Measurements from ENCODE around the gene CCBE1.
"Not testable (repeated sequence)": the region's sequence is repeated elsewhere in the genome, so short reads cannot be mapped to it uniquely, and the experiment has no call there.

The CCBE1 gene

DNA sequence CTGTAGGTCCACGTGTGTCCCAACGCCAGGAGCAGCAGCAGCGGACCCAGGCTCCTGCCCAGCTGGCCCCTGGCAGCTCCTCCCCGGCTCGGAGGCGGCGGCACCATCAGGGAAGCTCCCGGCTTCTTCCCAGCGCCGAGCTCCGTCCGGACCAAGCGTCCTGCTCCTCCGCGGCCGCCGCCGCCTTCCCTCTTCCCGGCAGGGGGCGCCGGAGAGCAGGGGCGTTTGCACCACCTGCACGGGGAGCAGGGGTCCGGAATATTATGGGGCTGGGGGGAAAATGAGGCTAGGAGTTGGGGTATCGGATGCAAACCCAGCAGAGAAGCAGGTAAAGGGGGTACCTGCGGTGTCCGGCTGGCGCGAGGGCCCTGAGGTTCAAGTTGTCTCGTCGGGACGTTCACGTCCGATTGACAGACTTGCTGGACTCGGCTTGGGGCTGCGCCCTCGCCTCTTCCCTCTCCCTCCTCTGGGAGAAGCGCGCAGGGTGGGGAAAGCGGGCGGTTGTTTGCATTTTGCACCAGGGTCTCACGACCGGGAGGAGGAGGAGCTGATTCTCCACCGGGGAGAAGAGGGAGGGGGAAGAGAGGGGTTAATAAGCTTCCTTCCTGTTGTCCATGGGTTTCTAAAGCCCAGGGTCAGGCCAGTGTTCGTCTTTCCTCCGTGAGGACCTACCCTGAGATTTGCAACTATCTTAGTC lies at the start of gene CCBE1:
CCBE1 (minus strand) TSS at position 188 of the 697 bp plus-strand sequence.
- Histone ChIP-seq H3K27me3 (replicated peaks; ENCODE audit: control insufficient read depth, insufficient read depth, low read length) (no peaks in the 10 kb centered on the region), H3K9ac (ENCODE audit: low read length) (peak within 1 kb of the TSS; percentile 95), H3K36me3 (ENCODE audit: control insufficient read depth, insufficient read depth, low read length, severe bottlenecking) (no peaks in the 10 kb centered on the region), H3K4me3 (ENCODE audit: low read length) (peak within 1 kb of the TSS; percentile 92), H3K9me3 (ENCODE audit: control insufficient read depth, low read length) (no peaks in the 10 kb centered on the region), H3K4me1 (ENCODE audit: control insufficient read depth, insufficient read depth, low read length) (peaks cover 5% of the 10 kb centered on the region)
- DNase-seq (ENCODE audit: low read depth) = peak; percentile 87

DNA sequence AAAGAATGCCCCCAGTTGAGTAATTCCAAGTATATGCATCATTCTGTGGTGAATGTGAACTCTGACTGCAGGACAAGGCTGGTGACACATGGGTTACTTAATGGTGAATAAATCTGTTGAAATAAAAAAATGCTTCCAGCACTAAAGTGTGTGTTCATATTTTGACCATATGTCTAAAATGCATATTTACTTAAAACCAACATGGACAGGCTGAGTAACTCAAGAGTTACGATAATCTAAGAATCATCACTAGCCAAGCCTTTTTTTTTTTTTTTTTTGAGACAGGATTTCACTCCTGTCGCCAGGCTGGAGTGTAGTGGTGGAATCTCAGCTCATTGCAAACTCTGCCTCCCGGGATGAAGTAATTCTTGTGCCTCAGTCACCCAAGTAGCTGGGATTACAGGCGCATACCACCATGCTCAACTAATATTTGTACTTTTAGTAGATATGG lies 47.1 kb upstream of the CCBE1 start:
- Histone ChIP-seq H3K4me1 (ENCODE audit: control insufficient read depth, insufficient read depth, low read length) (peaks cover 44% of the 10 kb centered on the region), H3K27me3 (replicated peaks; ENCODE audit: control insufficient read depth, insufficient read depth, low read length) (no peaks in the 10 kb centered on the region), H3K4me3 (ENCODE audit: low read length) (no peak overlapping the region), H3K9ac (ENCODE audit: low read length) (peak overlapping the region; percentile 66), H3K9me3 (ENCODE audit: control insufficient read depth, low read length) (peaks cover 6% of the 10 kb centered on the region), H3K36me3 (ENCODE audit: control insufficient read depth, insufficient read depth, low read length, severe bottlenecking) (no peaks in the 10 kb centered on the region)
- DNase-seq (ENCODE audit: low read depth) = peak; percentile 82

DNA sequence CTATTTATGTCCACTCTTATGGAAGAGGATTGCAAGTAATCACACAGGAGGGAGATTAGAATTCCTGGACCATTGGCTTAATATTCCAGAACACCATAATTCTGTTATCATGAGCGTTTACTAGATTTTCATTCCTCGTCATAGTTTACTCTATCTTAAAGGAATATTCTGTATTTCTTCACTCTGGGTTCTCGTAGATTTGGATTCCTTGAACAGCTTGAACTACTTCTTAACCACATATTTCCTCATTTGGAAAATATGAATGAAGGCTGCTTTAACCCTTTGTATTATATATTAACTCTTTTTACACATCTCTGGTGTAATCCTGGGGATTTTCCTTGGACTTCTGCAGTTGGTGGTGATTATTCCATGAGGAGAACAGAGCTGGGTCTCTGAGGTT lies 46.3 kb upstream of the CCBE1 start:
- peak; percentile 59 for DNase-seq (ENCODE audit: low read depth)
- peak overlapping the region; percentile 68 for H3K9ac ChIP-seq (ENCODE audit: low read length)
- H3K9me3 ChIP-seq (ENCODE audit: control insufficient read depth, low read length) = peaks cover 14% of the 10 kb centered on the region
- H3K27me3 ChIP-seq (replicated peaks; ENCODE audit: control insufficient read depth, insufficient read depth, low read length) = no peaks in the 10 kb centered on the region
- H3K36me3 ChIP-seq (ENCODE audit: control insufficient read depth, insufficient read depth, low read length, severe bottlenecking) = no peaks in the 10 kb centered on the region
- H3K4me1 ChIP-seq (ENCODE audit: control insufficient read depth, insufficient read depth, low read length) = peaks cover 36% of the 10 kb centered on the region
- peak overlapping the region; percentile 26 for H3K4me3 ChIP-seq (ENCODE audit: low read length)

DNA sequence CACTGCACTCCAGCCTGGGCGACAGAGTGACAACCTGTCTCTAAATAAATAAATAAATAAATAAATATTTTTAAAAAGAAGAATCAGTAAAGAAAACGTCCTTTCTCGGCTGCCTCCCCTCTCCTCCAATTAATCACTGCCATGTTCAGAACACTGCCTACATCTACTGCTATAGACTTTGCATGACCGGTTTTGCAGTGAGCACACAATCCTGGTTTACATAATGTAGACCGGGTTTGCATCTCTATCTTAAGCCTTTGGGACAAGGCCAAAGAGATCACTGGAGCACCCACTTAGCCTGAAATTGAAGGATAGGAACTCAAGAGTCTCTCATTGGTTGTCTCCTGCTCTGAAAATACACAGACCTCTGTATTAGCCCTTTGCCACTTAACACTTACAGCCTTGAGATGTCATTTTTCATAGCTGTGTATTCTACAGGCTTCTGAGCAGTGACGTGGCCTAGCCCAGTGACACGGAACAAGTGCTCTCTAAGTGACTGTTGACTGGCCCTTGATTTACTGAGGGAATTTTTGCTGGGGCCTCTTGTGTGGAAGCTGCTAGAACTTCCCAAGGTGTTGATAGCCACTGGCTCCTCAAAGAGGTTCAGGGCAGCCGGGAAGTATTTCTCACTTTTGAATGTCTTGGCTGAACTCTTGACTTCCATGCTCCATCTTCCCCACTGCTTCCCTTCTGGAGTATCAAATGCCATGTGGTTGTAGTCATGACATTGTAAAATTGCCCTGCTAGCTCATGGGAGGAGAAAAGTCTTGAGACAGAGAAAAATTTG lies 45.3 kb upstream of the CCBE1 start:
- no peaks in the 10 kb centered on the region for H3K36me3 ChIP-seq (ENCODE audit: control insufficient read depth, insufficient read depth, low read length, severe bottlenecking)
- H3K9me3 ChIP-seq (ENCODE audit: control insufficient read depth, low read length) = peaks cover 16% of the 10 kb centered on the region
- peaks cover 31% of the 10 kb centered on the region for H3K4me1 ChIP-seq (ENCODE audit: control insufficient read depth, insufficient read depth, low read length)
- H3K27me3 ChIP-seq (replicated peaks; ENCODE audit: control insufficient read depth, insufficient read depth, low read length) = no peaks in the 10 kb centered on the region
- no peak overlapping the region for H3K4me3 ChIP-seq (ENCODE audit: low read length)
- peak; percentile 40 for DNase-seq (ENCODE audit: low read depth)
- H3K9ac ChIP-seq (ENCODE audit: low read length) = peak overlapping the region; percentile 68

DNA sequence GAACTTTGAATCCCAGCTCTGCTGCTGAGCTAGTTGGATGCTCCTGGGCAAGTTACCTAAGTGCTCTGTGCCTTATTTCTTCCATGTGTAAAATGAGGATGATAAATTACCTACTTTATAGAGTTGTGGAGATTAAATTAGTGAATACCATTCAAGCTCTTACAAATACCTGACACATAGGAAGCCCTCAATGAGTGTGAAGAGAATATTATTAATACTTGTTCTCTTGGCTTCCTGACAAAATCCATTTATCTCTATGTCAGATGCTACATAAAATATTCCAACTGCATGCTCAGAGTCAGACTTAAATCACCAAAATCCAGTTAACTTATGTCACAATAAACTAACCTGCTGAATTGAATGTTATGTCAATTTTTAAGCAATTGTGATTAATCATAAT lies 42.9 kb upstream of the CCBE1 start:
- no peaks in the 10 kb centered on the region for H3K27me3 ChIP-seq (replicated peaks; ENCODE audit: control insufficient read depth, insufficient read depth, low read length)
- no peak overlapping the region for H3K4me3 ChIP-seq (ENCODE audit: low read length)
- peaks cover 11% of the 10 kb centered on the region for H3K9me3 ChIP-seq (ENCODE audit: control insufficient read depth, low read length)
- no peak for DNase-seq (ENCODE audit: low read depth)
- no peaks in the 10 kb centered on the region for H3K36me3 ChIP-seq (ENCODE audit: control insufficient read depth, insufficient read depth, low read length, severe bottlenecking)
- peaks cover 26% of the 10 kb centered on the region for H3K4me1 ChIP-seq (ENCODE audit: control insufficient read depth, insufficient read depth, low read length)
- H3K9ac ChIP-seq (ENCODE audit: low read length) = no peak overlapping the region

DNA sequence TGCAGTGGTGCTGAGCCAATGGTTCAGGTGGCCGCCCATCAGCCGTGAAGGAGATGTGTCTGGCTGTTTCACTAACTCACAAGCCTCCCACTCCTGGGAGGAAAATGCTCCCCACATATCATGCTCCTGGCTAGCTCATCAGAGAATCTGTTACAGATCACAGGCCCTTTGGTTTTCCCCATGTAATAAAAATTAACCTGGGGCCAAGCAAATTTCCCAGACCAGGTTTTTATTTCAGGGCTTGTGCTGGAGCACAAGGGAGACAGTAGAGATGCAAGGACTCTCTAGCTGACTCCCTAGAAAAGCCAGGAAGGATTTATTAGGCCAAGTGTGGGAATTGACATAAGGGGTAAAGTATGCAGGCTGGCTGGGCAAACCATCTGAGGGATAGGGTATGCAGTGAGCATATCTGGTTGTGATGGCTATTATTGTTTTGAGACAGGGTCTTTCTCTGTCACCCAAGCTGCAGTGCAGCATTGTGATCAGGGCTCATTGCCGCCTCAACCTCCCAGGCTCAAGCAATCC lies 40.6 kb upstream of the CCBE1 start:
- H3K36me3 ChIP-seq (ENCODE audit: control insufficient read depth, insufficient read depth, low read length, severe bottlenecking) = no peaks in the 10 kb centered on the region
- H3K4me1 ChIP-seq (ENCODE audit: control insufficient read depth, insufficient read depth, low read length) = peaks cover 6% of the 10 kb centered on the region
- H3K9ac ChIP-seq (ENCODE audit: low read length) = no peak overlapping the region
- no peak for DNase-seq (ENCODE audit: low read depth)
- H3K4me3 ChIP-seq (ENCODE audit: low read length) = no peak overlapping the region
- H3K9me3 ChIP-seq (ENCODE audit: control insufficient read depth, low read length) = peaks cover 11% of the 10 kb centered on the region
- no peaks in the 10 kb centered on the region for H3K27me3 ChIP-seq (replicated peaks; ENCODE audit: control insufficient read depth, insufficient read depth, low read length)

DNA sequence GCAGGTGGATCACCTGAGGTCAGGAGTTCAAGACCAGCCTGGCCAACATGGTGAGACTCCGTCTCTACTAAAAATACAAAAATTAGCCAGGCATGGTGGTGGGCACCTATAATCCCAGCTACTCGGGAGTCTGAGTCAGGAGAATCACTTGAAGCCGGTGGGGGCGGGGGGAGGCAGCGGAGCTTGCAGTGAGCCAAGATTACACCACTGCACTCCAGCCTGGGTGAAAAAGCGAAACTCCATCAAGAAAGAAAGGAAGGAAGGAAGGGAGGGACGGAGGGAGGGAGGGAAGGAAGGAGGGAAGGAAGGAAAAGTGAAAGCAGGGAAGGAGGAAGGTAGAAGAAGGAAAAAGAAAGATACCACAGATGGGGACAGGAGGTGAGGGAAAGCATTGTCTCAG lies 40.1 kb upstream of the CCBE1 start:
- H3K4me3 ChIP-seq (ENCODE audit: low read length); H3K9ac ChIP-seq (ENCODE audit: low read length); H3K27me3 ChIP-seq (replicated peaks; ENCODE audit: control insufficient read depth, insufficient read depth, low read length); H3K36me3 ChIP-seq (ENCODE audit: control insufficient read depth, insufficient read depth, low read length, severe bottlenecking); DNase-seq (ENCODE audit: low read depth); H3K4me1 ChIP-seq (ENCODE audit: control insufficient read depth, insufficient read depth, low read length): not testable (repeated sequence)
- H3K9me3 ChIP-seq (ENCODE audit: control insufficient read depth, low read length) = peaks cover 11% of the 10 kb centered on the region

DNA sequence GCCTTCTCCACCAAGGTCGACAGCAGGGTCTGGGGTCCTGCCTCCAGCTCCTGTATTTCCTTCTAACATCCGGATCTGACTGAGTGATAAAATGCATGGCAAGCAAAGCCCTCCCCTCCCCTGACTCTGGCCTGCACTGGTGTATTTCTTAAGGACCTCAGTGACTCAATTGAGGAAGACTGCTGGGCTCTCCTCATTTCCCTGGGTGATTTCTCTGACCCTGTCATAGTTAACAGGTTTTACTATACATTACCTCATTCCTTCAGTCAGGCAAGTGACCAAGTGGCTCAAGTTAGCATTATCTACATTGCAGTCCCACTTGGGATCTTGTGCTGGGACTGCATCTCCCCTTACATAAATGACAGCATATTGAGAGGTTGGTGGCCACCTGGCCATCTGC lies 38.8 kb upstream of the CCBE1 start:
- Histone ChIP-seq H3K27me3 (replicated peaks; ENCODE audit: control insufficient read depth, insufficient read depth, low read length) (no peaks in the 10 kb centered on the region), H3K9me3 (ENCODE audit: control insufficient read depth, low read length) (peaks cover 11% of the 10 kb centered on the region), H3K9ac (ENCODE audit: low read length) (no peak overlapping the region), H3K36me3 (ENCODE audit: control insufficient read depth, insufficient read depth, low read length, severe bottlenecking) (no peaks in the 10 kb centered on the region), H3K4me3 (ENCODE audit: low read length) (no peak overlapping the region), H3K4me1 (ENCODE audit: control insufficient read depth, insufficient read depth, low read length) (no peaks in the 10 kb centered on the region)
- DNase-seq (ENCODE audit: low read depth) = no peak

- H3K4me3 ChIP-seq (ENCODE audit: low read length) = no peak overlapping the region
- no peak for DNase-seq (ENCODE audit: low read depth)
- H3K36me3 ChIP-seq (ENCODE audit: control insufficient read depth, insufficient read depth, low read length, severe bottlenecking) = no peaks in the 10 kb centered on the region
- H3K27me3 ChIP-seq (replicated peaks; ENCODE audit: control insufficient read depth, insufficient read depth, low read length) = no peaks in the 10 kb centered on the region
- no peaks in the 10 kb centered on the region for H3K4me1 ChIP-seq (ENCODE audit: control insufficient read depth, insufficient read depth, low read length)
- no peak overlapping the region for H3K9ac ChIP-seq (ENCODE audit: low read length)
- H3K9me3 ChIP-seq (ENCODE audit: control insufficient read depth, low read length) = peaks cover 11% of the 10 kb centered on the region
These were observed 38.1 kb upstream of the CCBE1 start for GRCh38 chr18:59735269-59735860.

DNA sequence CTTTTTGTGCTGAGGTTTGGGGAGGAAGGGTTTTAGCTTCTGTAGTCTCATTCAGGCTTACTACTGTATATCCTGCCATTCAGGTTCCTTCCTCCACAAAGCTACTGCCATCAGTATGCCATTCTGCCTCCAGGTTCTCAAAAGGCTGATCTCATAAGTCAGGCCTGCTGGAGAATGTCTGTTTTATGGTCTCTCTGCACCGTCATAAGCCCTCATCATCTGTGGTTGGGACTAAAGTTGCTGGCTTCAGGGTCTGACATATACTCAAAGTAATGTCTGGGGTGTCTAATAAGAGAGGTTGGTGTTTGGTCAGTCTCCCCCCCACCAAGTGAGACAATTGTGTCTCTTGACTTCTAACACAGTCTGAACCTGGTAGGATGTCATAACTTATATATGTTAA lies 36.2 kb upstream of the CCBE1 start:
- no peaks in the 10 kb centered on the region for H3K36me3 ChIP-seq (ENCODE audit: control insufficient read depth, insufficient read depth, low read length, severe bottlenecking)
- no peaks in the 10 kb centered on the region for H3K27me3 ChIP-seq (replicated peaks; ENCODE audit: control insufficient read depth, insufficient read depth, low read length)
- no peak overlapping the region for H3K4me3 ChIP-seq (ENCODE audit: low read length)
- H3K9ac ChIP-seq (ENCODE audit: low read length) = no peak overlapping the region
- H3K9me3 ChIP-seq (ENCODE audit: control insufficient read depth, low read length) = peaks cover under 1% of the 10 kb centered on the region
- DNase-seq (ENCODE audit: low read depth) = no peak
- H3K4me1 ChIP-seq (ENCODE audit: control insufficient read depth, insufficient read depth, low read length) = peaks cover 12% of the 10 kb centered on the region

GRCh38 chr18:59730896-59731295 lies 33.7 kb upstream of the CCBE1 start:
- Histone ChIP-seq H3K4me1 (ENCODE audit: control insufficient read depth, insufficient read depth, low read length) (peaks cover 16% of the 10 kb centered on the region), H3K4me3 (ENCODE audit: low read length) (no peak overlapping the region), H3K27me3 (replicated peaks; ENCODE audit: control insufficient read depth, insufficient read depth, low read length) (no peaks in the 10 kb centered on the region), H3K9me3 (ENCODE audit: control insufficient read depth, low read length) (no peaks in the 10 kb centered on the region), H3K9ac (ENCODE audit: low read length) (no peak overlapping the region), H3K36me3 (ENCODE audit: control insufficient read depth, insufficient read depth, low read length, severe bottlenecking) (no peaks in the 10 kb centered on the region)
- no peak for DNase-seq (ENCODE audit: low read depth)
